Activated B cell treated with CpG ODN at 0.5 μM for 24 hours (primary cell): Measurements from ENCODE around the gene CC2D1A. TPM values are rescaled to one million over a fixed set of nuclear protein-coding genes. Genes with fewer than 3 reads are reported as not detected.

ENCODE experiments used
- ATAC-seq: fragments of 200-7000 bp; cut with Tn5 transposase; one replicate; pipeline ENCODE4 v1.10.0; 2021; ENCODE audit warnings: low read depth, mild to moderate bottlenecking, moderate library complexity
- CTCF ChIA-PET: fragments of 350-600 bp; sonication (Branson Sonifier 250); formaldehyde crosslinking; loops from one replicate; lab custom pipeline; 2021; ENCODE audit warnings: antibody characterized with exemption; lab: Charles Lee
- POLR2A ChIA-PET: fragments of 350-600 bp; sonication (Branson Sonifier 250); formaldehyde crosslinking; loops from one replicate; lab custom pipeline; 2021; ENCODE audit warnings: antibody characterized with exemption; lab: Charles Lee
- DNase-seq: peaks from one replicate; pipeline ENCODE4 v3.0.0; 2022
- H3K27ac Mint-ChIP-seq: one replicate; pipeline ENCODE4 v1.8.0; 2020; ENCODE audit warnings: mixed read lengths
- H3K27me3 Mint-ChIP-seq: one replicate; pipeline ENCODE4 v1.8.0; 2021; ENCODE audit warnings: mixed read lengths
- H3K36me3 Mint-ChIP-seq: one replicate; pipeline ENCODE4 v1.8.0; 2021; ENCODE audit warnings: low read depth, mixed read lengths
- H3K4me1 Mint-ChIP-seq: one replicate; pipeline ENCODE4 v1.8.0; 2021; ENCODE audit warnings: mixed read lengths
- H3K4me3 Mint-ChIP-seq: one replicate; pipeline ENCODE4 v1.8.0; 2020; ENCODE audit warnings: mild to moderate bottlenecking, mixed read lengths
- H3K9me3 Mint-ChIP-seq: one replicate; pipeline ENCODE4 v1.8.0; 2020; ENCODE audit warnings: mixed read lengths
- intact Hi-C: fragments of 100-400 bp; cut with micrococcal nuclease; formaldehyde crosslinking; loops from one replicate; pipeline ENCODE4 v1.15.1; 2024
- total RNA-seq: library from RNA; stranded (reverse); gene quantifications from 2 replicates; pipeline ENCODE4 v1.2.3, GENCODE V29; 2022
- TF ChIP-seq, protein P1 (sequence below): fragments of 200-600 bp; IDR thresholded peaks from one replicate; pipeline ENCODE4 v1.8.0; 2022; ENCODE audit warnings: antibody characterized with exemption, mild to moderate bottlenecking

CC2D1A gene
- total RNA-seq, 1 donor from 2014 or later: 35.6 TPM

DNA sequence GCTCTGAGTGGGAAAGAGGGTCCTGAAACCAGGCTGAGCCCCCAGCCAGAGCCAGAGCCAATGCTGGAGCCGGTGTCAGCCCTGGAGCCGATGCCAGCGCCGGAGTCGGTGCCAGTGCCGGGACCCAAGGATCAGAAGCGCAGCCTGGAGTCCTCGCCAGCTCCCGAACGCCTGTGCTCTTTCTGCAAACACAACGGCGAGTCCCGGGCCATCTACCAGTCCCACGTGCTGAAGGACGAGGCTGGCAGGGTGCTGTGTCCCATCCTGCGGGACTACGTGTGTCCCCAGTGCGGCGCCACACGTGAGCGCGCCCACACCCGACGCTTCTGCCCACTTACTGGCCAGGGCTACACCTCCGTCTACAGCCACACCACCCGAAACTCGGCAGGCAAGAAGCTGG lies 28.7 kb upstream of the CC2D1A start:
- intact Hi-C loops: no loop called here
- Mint-ChIP-seq H3K4me1 (peaks cover 31% of the 10 kb centered on the region), H3K27me3 (peaks cover 8% of the 10 kb centered on the region), H3K27ac (no peak overlapping the region), H3K9me3 (no peaks in the 10 kb centered on the region), H3K4me3 (no peak overlapping the region), H3K36me3 (no peaks in the 10 kb centered on the region)
- POLR2A ChIA-PET: no interaction called here
- ATAC-seq (no peak), DNase-seq (no peak)
- CTCF ChIA-PET: interaction anchor here (1.1 kb wide), 1 partner anchor 195 kb away, joined by 3 read pairs; no protein-coding TSS in a partner anchor
- TF ChIP-seq, protein P1, sequence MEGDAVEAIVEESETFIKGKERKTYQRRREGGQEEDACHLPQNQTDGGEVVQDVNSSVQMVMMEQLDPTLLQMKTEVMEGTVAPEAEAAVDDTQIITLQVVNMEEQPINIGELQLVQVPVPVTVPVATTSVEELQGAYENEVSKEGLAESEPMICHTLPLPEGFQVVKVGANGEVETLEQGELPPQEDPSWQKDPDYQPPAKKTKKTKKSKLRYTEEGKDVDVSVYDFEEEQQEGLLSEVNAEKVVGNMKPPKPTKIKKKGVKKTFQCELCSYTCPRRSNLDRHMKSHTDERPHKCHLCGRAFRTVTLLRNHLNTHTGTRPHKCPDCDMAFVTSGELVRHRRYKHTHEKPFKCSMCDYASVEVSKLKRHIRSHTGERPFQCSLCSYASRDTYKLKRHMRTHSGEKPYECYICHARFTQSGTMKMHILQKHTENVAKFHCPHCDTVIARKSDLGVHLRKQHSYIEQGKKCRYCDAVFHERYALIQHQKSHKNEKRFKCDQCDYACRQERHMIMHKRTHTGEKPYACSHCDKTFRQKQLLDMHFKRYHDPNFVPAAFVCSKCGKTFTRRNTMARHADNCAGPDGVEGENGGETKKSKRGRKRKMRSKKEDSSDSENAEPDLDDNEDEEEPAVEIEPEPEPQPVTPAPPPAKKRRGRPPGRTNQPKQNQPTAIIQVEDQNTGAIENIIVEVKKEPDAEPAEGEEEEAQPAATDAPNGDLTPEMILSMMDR: no peak

DNA sequence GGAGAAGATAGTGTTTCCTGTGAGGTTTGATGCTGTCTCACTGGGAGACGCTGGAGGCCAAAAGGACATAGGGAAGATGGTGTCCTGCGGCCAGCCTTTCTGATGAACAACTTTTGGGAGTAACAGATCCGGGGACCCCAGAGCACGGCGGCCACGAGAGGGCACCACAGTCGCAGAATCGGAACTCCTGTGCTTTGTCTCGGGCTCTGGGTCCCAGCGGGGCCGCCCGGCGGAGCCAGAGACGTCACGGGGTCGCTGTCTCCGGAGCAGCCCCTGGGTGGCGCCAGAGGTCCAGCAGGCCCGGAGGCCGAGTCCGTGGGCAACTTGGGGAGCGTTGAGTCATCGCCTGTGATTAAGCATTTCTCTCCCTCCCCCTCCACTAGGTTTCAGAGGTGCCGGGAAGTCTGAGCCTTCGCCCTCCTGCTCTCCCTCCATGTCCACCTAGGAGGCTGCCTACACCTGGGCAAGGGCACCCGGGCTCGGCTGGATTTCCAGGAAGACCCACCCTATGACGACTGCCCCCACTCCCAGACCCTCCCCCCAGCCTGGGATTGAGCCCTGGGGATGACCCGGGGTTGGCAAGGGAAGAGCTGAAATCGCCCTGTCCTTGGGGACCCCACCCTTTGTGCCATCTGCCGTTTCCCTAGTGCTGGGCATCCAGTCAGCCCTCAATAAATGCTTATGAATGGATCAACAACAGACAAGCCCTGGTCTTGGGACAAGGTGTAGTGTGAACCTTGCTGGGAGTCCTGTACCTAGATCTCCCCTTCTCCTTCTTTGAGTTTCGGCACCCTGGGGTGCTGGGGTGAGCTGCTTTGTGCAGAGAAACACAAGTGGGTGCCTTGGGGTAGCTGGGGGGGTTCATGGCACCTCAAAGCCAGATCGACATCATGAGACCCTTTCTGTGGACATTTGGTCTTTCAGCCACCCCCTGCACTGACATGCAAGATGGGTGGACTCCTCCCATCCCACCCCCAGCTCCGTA lies 25.6 kb upstream of the CC2D1A start:
- Mint-ChIP-seq H3K36me3 (no peaks in the 10 kb centered on the region), H3K27me3 (peaks cover 3% of the 10 kb centered on the region), H3K9me3 (no peaks in the 10 kb centered on the region), H3K27ac (peak overlapping the region; percentile 30), H3K4me3 (peak overlapping the region; percentile 19), H3K4me1 (peaks cover 28% of the 10 kb centered on the region)
- intact Hi-C loops: loop anchor here (1.0 to 2.0 kb wide), 14 partner anchors 26 to 592 kb away; partner anchors contain the start of genes ASF1B, BRME1, CC2D1A and DCAF15
- DNase-seq: peak; percentile 97
- TF ChIP-seq, protein P1: peak; percentile 98
- peak; percentile 99 for ATAC-seq
- ChIA-PET POLR2A (interaction anchor here (0.5 to 2.0 kb wide), 6 partner anchors 24 to 256 kb away, joined by 3 to 5 read pairs (median 4); partner anchors contain the start of genes ASF1B and RLN3), CTCF (interaction anchor here (0.8 to 5.8 kb wide), 12 partner anchors 18 to 470 kb away, joined by 3 to 42 read pairs (median 4); partner anchors contain the start of genes IL27RA and MISP3)

DNA sequence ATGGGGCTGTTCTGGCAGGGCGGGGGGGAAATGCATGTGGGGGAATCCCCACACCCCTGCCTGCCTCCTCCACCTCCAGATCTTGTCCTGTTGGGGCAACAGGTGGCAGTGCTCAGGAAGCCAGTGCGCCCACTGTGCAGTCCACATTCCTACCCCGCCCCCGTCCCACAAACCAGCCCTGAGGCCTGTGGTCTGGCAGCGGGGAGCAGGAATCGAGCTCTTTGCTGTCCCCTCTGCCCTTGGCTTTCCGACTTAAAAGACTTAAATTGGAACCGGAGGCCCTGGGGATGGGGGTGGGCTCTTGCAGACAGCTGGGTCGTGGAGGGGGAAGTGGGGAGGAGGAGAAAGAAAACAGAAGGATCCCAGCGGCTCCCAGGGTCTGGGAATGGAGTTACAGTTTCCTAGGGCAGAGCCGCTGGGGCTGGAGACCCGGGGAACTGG lies 24.7 kb upstream of the CC2D1A start:
- CTCF ChIA-PET: interaction anchor here (0.8 to 5.8 kb wide), 8 partner anchors 17 to 467 kb away, joined by 3 to 42 read pairs (median 4); partner anchors contain the start of genes IL27RA and MISP3
- Mint-ChIP-seq H3K9me3 (no peaks in the 10 kb centered on the region), H3K36me3 (no peaks in the 10 kb centered on the region), H3K4me1 (peaks cover 28% of the 10 kb centered on the region), H3K27me3 (peaks cover 3% of the 10 kb centered on the region), H3K27ac (peak overlapping the region; percentile 18), H3K4me3 (no peak overlapping the region)
- intact Hi-C loops: loop anchor here (2.0 kb wide), 3 partner anchors 26 to 316 kb away; partner anchors contain the start of genes BRME1, CC2D1A and DCAF15
- DNase-seq (no peak), ATAC-seq (no peak)
- TF ChIP-seq, protein P1: no peak
- POLR2A ChIA-PET: interaction anchor here (1.1 to 1.2 kb wide), 3 partner anchors 167 to 255 kb away, joined by 3 to 5 read pairs (median 4); partner anchors contain the start of gene ASF1B

DNA sequence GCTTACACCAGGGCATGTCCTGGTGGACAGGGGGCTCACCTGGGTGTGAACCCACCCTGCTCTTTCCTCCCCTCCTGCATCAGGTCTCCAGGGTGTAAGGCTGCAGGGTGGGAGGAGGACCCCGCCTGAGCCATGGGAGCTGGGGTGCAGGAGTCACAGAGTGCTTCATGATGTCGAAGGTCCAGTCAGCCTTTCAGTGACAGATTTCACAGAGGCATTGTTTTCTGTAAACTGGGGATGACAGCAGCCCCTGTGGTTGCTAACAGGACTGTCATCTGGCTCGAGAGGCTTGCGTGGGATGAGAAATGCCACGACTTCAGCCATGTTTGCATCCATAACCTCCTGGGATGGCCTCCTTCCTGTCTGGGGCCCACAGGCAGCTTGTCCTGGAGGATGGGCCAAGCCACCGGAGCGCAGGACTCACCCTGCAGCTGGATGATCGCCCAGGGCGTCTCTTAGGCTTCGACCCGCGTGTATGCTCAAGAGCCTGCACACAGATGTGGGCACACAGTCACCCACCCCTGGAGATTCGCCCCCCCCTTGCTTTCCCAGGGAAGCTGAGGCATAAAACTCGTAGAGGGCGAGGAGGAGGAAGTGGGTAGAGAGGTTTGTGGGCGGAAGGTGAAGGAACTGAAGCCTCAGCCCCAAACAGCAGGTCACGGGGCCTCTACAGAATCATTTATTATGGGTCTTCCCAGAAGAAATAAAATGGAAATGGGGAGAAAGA lies 24.1 kb upstream of the CC2D1A start:
- TF ChIP-seq, protein P1: no peak
- CTCF ChIA-PET: interaction anchor here (0.5 to 5.8 kb wide), 7 partner anchors 21 to 190 kb away, joined by 3 to 42 read pairs (median 4); partner anchors contain the start of genes IL27RA and MISP3
- H3K4me3 Mint-ChIP-seq: peak overlapping the region; percentile 24
- H3K27me3 Mint-ChIP-seq: peaks cover 3% of the 10 kb centered on the region
- ATAC-seq (no peak), DNase-seq (no peak)
- no peaks in the 10 kb centered on the region for H3K36me3 Mint-ChIP-seq
- peak overlapping the region; percentile 63 for H3K27ac Mint-ChIP-seq
- H3K4me1 Mint-ChIP-seq: peaks cover 28% of the 10 kb centered on the region
- H3K9me3 Mint-ChIP-seq: no peaks in the 10 kb centered on the region
- intact Hi-C loops: loop anchor here (2.0 kb wide), 3 partner anchors 25 to 315 kb away; partner anchors contain the start of genes BRME1, CC2D1A and DCAF15
- POLR2A ChIA-PET: interaction anchor here (0.6 to 1.2 kb wide), 6 partner anchors 18 to 1000 kb away, joined by 3 to 5 read pairs (median 4); no protein-coding TSS in a partner anchor
